RWPE1 (cell line): ENCODE data around the gene CCL1.
"Not testable (repeated sequence)": the region's sequence is repeated elsewhere in the genome, so short reads cannot be mapped to it uniquely, and the experiment has no call there.

Experiments
- CTCF ChIA-PET: fragments of 350-600 bp; sonication (Branson Sonifier 250); formaldehyde crosslinking; extraction: SDS; loops from one replicate; lab custom pipeline; 2021; lab: Yijun Ruan, JAX
- POLR2A ChIA-PET: fragments of 400-600 bp; formaldehyde crosslinking; extraction: SDS; loops from one replicate; lab custom pipeline; 2020; ENCODE audit warnings: antibody characterized with exemption; ENCODE audit not compliant: low non-redundant PET; lab: Yijun Ruan, JAX
- DNase-seq: peaks from one replicate; pipeline ENCODE4 v3.0.0; 2012; ENCODE audit warnings: low spot score
- H3K27ac ChIP-seq: fragments of 450-650 bp; 2 replicates; pipeline ENCODE4 v1.5.1; 2017
- TF ChIP-seq, protein P1 (sequence below): fragments of 450-650 bp; conservative IDR thresholded peaks from 2 replicates; pipeline ENCODE4 v1.5.1; 2017; ENCODE audit warnings: low read depth, mild to moderate bottlenecking

Gene CCL1

GRCh38 chr17:34347063-34347462 is 16.0 kb downstream of the CCL1 start:
- no peak for DNase-seq
- ChIA-PET POLR2A (no interaction called here), CTCF (no interaction called here)
- no peak overlapping the region for H3K27ac ChIP-seq
- TF ChIP-seq, protein P1, sequence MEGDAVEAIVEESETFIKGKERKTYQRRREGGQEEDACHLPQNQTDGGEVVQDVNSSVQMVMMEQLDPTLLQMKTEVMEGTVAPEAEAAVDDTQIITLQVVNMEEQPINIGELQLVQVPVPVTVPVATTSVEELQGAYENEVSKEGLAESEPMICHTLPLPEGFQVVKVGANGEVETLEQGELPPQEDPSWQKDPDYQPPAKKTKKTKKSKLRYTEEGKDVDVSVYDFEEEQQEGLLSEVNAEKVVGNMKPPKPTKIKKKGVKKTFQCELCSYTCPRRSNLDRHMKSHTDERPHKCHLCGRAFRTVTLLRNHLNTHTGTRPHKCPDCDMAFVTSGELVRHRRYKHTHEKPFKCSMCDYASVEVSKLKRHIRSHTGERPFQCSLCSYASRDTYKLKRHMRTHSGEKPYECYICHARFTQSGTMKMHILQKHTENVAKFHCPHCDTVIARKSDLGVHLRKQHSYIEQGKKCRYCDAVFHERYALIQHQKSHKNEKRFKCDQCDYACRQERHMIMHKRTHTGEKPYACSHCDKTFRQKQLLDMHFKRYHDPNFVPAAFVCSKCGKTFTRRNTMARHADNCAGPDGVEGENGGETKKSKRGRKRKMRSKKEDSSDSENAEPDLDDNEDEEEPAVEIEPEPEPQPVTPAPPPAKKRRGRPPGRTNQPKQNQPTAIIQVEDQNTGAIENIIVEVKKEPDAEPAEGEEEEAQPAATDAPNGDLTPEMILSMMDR, result no peak

- POLR2A ChIA-PET, result no interaction called here
- CTCF ChIA-PET, result no interaction called here
- TF ChIP-seq, protein P1, result no peak
- no peak for DNase-seq
- H3K27ac ChIP-seq, result no peak overlapping the region
Measured at GRCh38 chr17:34341916-34342315, 21.1 kb downstream of the CCL1 start.

DNA sequence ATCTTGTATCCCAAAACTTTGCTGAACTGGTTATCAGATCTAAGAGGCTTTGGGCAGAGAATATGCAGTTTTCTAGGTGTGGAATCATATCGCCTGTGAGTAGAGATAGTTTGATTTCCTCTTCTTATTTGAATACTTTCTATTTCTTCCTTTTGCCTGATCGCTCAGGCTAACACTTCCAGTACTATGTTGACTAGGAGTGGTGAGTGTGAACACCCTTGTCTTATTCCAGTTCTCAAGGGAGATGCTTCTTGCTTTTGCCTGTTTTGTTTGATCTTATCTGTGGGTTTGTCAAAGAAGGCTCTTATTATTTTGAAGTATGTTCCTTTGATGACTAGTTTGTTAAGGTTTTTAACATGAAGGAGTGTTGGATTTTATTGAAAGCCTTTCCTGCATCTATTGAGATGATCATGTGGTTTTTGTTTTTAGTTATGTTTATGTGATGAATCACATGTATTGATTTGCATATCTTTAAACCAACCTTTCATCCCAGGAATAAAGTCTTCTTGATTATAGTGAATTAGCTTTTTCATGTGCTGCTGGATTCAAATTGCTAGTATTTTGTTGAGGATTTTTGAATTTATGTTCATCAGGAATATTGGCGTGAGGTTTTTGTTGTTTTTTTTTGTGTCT is 23.8 kb downstream of the CCL1 start:
- TF ChIP-seq, protein P1, result no peak
- no peak for DNase-seq
- ChIA-PET POLR2A (no interaction called here), CTCF (interaction anchor here (1.0 kb wide), 1 partner anchor 22 kb away, joined by 3 read pairs; no protein-coding TSS in a partner anchor)
- H3K27ac ChIP-seq, result no peak overlapping the region

DNA sequence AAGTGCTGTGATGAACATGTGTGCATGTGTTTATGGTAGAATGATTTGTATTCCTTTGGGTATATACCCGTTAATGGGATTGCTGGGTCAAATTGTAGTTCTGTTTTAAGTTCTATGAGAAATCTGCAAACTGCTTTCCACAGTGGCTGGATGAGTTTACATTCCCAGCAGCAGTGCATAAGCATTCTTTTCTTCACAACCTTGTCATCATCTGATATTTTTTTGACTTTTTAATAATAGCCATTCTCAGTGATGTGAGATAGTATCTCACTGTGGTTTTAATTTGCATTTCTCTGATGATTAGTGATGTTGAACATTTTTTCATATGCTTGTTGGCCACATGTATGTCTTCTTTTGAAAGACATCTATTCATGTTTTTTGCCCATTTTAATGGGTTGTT is 25.3 kb downstream of the CCL1 start:
- DNase-seq, result no peak
- TF ChIP-seq, protein P1, result no peak
- no peak overlapping the region for H3K27ac ChIP-seq
- ChIA-PET CTCF (interaction anchor here (1.0 kb wide), 1 partner anchor 24 kb away, joined by 3 read pairs; no protein-coding TSS in a partner anchor), POLR2A (no interaction called here)

GRCh38 chr17:34327580-34327979 is 35.5 kb downstream of the CCL1 start:
- DNase-seq, H3K27ac ChIP-seq, CTCF ChIA-PET, POLR2A ChIA-PET: not testable (repeated sequence)

GRCh38 chr17:34321964-34322363 is 41.1 kb downstream of the CCL1 start:
- CTCF ChIA-PET, result interaction anchor here (1.4 kb wide), 1 partner anchor 39 kb away, joined by 4 read pairs; no protein-coding TSS in a partner anchor
- no peak overlapping the region for H3K27ac ChIP-seq
- POLR2A ChIA-PET, result no interaction called here
- no peak for DNase-seq
- TF ChIP-seq, protein P1, result no peak

DNA sequence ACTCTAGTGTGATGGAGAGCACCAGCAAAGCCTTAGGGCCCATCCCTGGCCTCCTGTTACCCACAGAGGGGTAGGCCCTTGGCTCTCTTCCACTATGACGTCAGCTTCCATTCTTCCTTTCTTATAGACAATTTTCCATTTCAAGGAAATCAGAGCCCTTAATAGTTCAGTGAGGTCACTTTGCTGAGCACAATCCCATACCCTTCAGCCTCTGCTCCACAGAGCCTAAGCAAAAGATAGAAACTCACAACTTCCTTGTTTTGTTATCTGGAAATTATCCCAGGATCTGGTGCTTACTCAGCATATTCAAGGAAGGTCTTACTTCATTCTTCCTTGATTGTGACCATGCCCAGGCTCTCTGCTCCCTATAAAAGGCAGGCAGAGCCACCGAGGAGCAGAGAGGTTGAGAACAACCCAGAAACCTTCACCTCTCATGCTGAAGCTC is 44.0 kb downstream of the CCL1 start, which contains the start of gene CCL8:
Gene CCL8 (plus strand): TSS at position 397 of the 445 bp plus-strand sequence. CDS start 67 bp downstream, outside the sequence.
- no peak for DNase-seq
- ChIA-PET CTCF (interaction anchor here (0.6 kb wide), 2 partner anchors 216 to 460 kb away, joined by 3 read pairs; no protein-coding TSS in a partner anchor), POLR2A (no interaction called here)

More for the DNA sequence above, 44.0 kb downstream of the CCL1 start, which contains the start of gene CCL8:
- TF ChIP-seq, protein P1, result no peak
- H3K27ac ChIP-seq, result no peak within 1 kb of the TSS
